K562 (cell line): Measurements from ENCODE around the gene MTMR3. TPM values are rescaled to one million over a fixed set of nuclear protein-coding genes. Genes with fewer than 3 reads are reported as not detected.

Experiments
- CBX5 ChIP-seq: IDR thresholded peaks from 2 replicates; pipeline ENCODE4 v1.6.1; 2014; ENCODE audit warnings: low read depth, borderline replicate concordance
- EP400 ChIP-seq: fragments of 450-650 bp; IDR thresholded peaks from 2 replicates; pipeline ENCODE4 v1.6.1; 2017; ENCODE audit warnings: antibody characterized with exemption, mild to moderate bottlenecking, moderate library complexity
- MEF2D ChIP-seq: conservative IDR thresholded peaks from 2 replicates; pipeline ENCODE4 v1.6.1; 2016; ENCODE audit warnings: low read depth, missing genetic modification characterization, missing compliant biosample characterization
- PHB ChIP-seq: fragments of 250-450 bp; sonication (Bioruptor Pico); IDR thresholded peaks from 2 replicates; pipeline ENCODE4 v1.5.0; 2021
- polyA plus RNA-seq, 8 experiments: library from polyadenylated mRNA; depleted of rRNA in 4 of 8; stranded (reverse) in 5 of 8; unstranded in 3 of 8; fragments of >200 nt; fragmentation: Nextera tagmentation in 2 of 8; fragmentation: Illumina TruSeq in 1 of 8; extraction: Ambion mirVana in 2 of 8; extraction: Trizol in 1 of 8; gene quantifications; 2 replicates each; pipeline versions ENCODE4 v1.2.1 to v1.2.3, GENCODE V29; 2011 to 2014; ENCODE audit warnings: inconsistent platforms in 1 of 8, missing spikeins in 1 of 8
- total RNA-seq, 7 experiments: library from RNA; depleted of rRNA in 6 of 7; stranded (reverse); fragments of >200 nt in 6 of 7; fragmentation: Illumina TruSeq in 2 of 7; extraction: Trizol in 2 of 7; gene quantifications; 2 replicates each; pipeline versions ENCODE4 v1.2.1 to v1.2.3, GENCODE V29; 2011 to 2021; ENCODE audit warnings: low replicate concordance in 1 of 7
- TF ChIP-seq, protein P1 (sequence below), 2 experiments: fragments of 450-650 bp; IDR thresholded peaks; 2 replicates each; pipeline ENCODE4 v1.6.1; 2016; ENCODE audit warnings: mild to moderate bottlenecking in 2 of 2, borderline replicate concordance in 1 of 2, low read depth in 1 of 2, moderate library complexity in 1 of 2

Gene MTMR3
- total and polyA plus RNA-seq, 9 of the 15 experiments (the other 6 are each of a cell fraction or from before 2014, with no cell fraction given): 1.6 to 13.7 (median 7.9) TPM

DNA sequence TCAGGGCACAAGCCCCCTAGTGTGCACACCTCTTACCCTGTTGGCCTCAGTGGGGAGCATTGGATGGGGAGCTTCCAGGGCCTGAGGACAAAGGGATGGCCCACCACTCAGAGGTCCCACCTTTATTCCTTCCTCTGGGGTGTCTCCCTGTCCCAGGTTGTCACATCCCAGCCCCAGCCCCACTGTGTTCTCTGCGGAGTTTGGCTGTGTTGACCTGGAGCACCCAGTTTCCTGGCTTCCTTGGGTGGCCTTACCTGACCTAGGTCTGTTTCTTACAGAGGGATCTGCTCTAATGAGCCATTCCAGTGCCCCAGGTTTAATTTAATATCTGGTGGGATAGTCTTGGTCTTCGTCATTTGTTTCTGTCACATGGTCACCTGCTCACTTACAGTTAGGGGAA lies 158.5 kb downstream of the MTMR3 start (continued):
- TF ChIP-seq, protein P1, sequence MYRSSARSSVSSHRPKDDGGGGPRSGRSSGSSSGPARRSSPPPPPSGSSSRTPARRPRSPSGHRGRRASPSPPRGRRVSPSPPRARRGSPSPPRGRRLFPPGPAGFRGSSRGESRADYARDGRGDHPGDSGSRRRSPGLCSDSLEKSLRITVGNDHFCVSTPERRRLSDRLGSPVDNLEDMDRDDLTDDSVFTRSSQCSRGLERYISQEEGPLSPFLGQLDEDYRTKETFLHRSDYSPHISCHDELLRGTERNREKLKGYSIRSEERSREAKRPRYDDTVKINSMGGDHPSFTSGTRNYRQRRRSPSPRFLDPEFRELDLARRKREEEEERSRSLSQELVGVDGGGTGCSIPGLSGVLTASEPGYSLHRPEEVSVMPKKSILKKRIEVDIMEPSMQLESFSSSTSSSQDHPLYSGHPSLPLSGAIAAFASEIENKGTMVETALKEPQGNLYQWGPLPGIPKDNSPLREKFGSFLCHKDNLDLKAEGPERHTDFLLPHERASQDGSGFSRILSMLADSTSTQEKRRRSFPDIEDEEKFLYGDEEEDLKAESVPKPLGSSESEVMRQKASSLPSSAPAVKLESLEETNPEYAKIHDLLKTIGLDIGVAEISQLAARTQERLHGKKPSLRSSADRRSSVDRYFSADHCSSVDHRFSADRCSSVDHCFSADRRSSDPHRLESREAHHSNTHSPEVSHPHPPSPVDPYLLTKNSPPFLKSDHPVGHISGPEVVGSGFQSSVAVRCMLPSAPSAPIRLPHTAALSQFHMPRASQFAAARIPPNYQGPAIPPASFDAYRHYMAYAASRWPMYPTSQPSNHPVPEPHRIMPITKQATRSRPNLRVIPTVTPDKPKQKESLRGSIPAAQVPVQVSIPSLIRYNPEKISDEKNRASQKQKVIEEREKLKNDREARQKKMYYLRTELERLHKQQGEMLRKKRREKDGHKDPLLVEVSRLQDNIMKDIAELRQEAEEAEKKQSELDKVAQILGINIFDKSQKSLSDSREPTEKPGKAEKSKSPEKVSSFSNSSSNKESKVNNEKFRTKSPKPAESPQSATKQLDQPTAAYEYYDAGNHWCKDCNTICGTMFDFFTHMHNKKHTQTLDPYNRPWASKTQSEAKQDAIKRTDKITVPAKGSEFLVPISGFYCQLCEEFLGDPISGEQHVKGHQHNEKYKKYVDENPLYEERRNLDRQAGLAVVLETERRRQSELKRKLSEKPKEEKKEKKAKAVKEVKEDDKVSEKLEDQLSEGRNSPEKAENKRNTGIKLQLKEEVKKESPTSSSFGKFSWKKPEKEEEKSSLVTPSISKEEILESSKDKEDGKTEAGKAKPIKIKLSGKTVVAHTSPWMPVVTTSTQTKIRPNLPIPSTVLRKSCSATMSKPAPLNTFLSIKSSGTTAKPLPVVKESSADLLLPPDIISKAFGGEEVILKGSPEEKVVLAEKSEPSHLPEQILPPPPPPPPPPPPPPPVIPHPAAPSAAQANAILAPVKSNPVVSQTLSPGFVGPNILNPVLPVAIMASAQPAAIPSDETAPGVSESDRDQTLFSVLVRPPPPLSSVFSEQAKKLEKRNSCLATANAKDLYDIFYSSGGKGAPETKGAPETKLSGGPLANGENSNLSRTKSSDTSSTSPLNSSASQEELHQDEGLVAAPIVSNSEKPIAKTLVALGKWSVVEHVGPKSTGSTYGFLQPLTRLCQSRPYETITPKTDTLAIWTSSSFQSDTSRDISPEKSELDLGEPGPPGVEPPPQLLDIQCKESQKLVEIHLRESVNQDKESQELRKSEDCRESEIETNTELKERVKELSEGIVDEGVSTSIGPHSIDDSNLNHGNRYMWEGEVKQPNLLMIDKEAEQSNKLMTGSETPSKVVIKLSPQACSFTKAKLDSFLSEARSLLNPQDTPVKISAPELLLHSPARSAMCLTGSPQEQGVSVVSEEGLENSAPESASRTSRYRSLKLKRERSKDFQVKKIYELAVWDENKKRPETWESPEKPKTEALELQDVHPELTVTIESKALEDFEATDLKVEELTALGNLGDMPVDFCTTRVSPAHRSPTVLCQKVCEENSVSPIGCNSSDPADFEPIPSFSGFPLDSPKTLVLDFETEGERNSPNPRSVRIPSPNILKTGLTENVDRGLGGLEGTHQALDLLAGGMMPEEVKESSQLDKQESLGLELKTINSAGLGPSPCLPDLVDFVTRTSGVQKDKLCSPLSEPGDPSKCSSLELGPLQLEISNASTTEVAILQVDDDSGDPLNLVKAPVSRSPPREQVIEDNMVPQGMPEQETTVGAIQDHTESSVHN (IDR thresholded peaks at IDR 0.05; ENCODE audit: borderline replicate concordance in 1 of 2, low read depth in 1 of 2): no peak
- TF ChIP-seq PHB (CRISPR knock-in tag): no peak
- no peak for TF ChIP-seq CBX5
- no peak for TF ChIP-seq MEF2D (tag)
- TF ChIP-seq EP400: no peak
